Activated T-cell treated with anti-CD3 and anti-CD28 coated beads, Interleukin-2, amount 50 U/mL, for 4 hours (primary cell): ENCODE measurements around the gene ELF5. TPM values are rescaled to one million over a fixed set of nuclear protein-coding genes. Genes with fewer than 3 reads are reported as not detected.

Experiments
- ATAC-seq, 2 donors: fragments of 200-7000 bp; cut with Tn5 transposase; one replicate each; pipeline ENCODE4 v1.10.0; 2021
- DNase-seq: peaks from one replicate; pipeline ENCODE4 v3.0.0-alpha.2; 2020
- H3K27me3 Mint-ChIP-seq: one replicate; pipeline ENCODE4 v1.8.0; 2021; ENCODE audit warnings: low read depth, mixed read lengths
- H3K36me3 Mint-ChIP-seq: one replicate; pipeline ENCODE4 v1.8.0; 2022; ENCODE audit warnings: mixed read lengths; ENCODE audit not compliant: insufficient read depth
- H3K4me1 Mint-ChIP-seq: one replicate; pipeline ENCODE4 v1.8.0; 2021; ENCODE audit warnings: low read depth, mixed read lengths
- H3K4me3 Mint-ChIP-seq: one replicate; pipeline ENCODE4 v1.8.0; 2021; ENCODE audit warnings: mild to moderate bottlenecking, moderate library complexity, mixed read lengths
- H3K9me3 Mint-ChIP-seq: one replicate; pipeline ENCODE4 v1.8.0; 2021; ENCODE audit warnings: mixed read lengths
- total RNA-seq, 3 donors: library from RNA; stranded (reverse); gene quantifications; one replicate each; pipeline ENCODE4 v1.2.1, GENCODE V29; 2021

ELF5 gene
- total RNA-seq, 3 donors from 2014 or later = not detected

- Mint-ChIP-seq H3K4me1 (peaks cover 48% of the 10 kb centered on the region), H3K9me3 (no peaks in the 10 kb centered on the region), H3K4me3 (no peak overlapping the region), H3K27me3 (no peaks in the 10 kb centered on the region), H3K36me3 (peaks cover 2% of the 10 kb centered on the region)
- DNase-seq = no peak
- no peak for ATAC-seq
These were observed 71.8 kb downstream of the ELF5 start for GRCh38 chr11:34441814-34442213.

GRCh38 chr11:34439610-34440198 is 73.9 kb downstream of the ELF5 start:
- ATAC-seq (no peak), DNase-seq (no peak)
- Mint-ChIP-seq H3K4me1 (peaks cover 41% of the 10 kb centered on the region), H3K36me3 (no peaks in the 10 kb centered on the region), H3K27me3 (no peaks in the 10 kb centered on the region), H3K9me3 (no peaks in the 10 kb centered on the region), H3K4me3 (peak overlapping the region; percentile 97)

- Mint-ChIP-seq H3K27me3 (no peaks in the 10 kb centered on the region), H3K4me3 (peak within 1 kb of the TSS; percentile 97), H3K36me3 (no peaks in the 10 kb centered on the region), H3K4me1 (peaks cover 34% of the 10 kb centered on the region), H3K9me3 (no peaks in the 10 kb centered on the region)
- peak; percentile 98 for ATAC-seq
- DNase-seq = peak; percentile 96
These were observed 74.8 kb downstream of the ELF5 start, which contains the start of gene CAT for GRCh38 chr11:34438529-34439507. CAT (plus strand) TSS chr11:34438934; CDS start chr11:34439014, 80 bp downstream.

- no peaks in the 10 kb centered on the region for H3K36me3 Mint-ChIP-seq
- no peaks in the 10 kb centered on the region for H3K9me3 Mint-ChIP-seq
- peaks cover 26% of the 10 kb centered on the region for H3K4me1 Mint-ChIP-seq
- H3K27me3 Mint-ChIP-seq = no peaks in the 10 kb centered on the region
- ATAC-seq = no peak
- DNase-seq = no peak
- H3K4me3 Mint-ChIP-seq = peak overlapping the region; percentile 97
These were observed 76.1 kb downstream of the ELF5 start for GRCh38 chr11:34437224-34438125.

DNA sequence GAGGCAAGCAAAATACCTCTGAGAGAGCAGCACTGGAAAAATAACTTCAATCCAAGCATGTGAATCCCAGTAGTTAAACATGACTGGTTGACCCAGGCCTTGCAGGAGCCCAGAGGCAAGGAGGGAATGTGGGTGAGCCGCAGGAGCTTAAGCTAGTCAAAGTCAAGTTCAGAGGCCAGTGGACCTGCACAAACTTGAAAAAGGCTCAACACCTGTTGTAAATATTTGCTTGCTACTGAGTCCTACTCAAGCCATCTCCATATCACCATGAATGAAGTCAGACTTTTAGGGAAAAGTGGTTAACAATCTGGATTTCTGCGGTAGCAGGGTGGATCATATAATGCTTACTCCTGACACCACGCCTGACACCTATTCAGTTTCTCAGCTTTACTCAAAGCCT is 79.7 kb downstream of the ELF5 start:
- no peak for DNase-seq
- no peak for ATAC-seq
- Mint-ChIP-seq H3K9me3 (no peaks in the 10 kb centered on the region), H3K27me3 (peaks cover 2% of the 10 kb centered on the region), H3K36me3 (no peaks in the 10 kb centered on the region), H3K4me3 (no peak overlapping the region), H3K4me1 (peaks cover 5% of the 10 kb centered on the region)

- Mint-ChIP-seq H3K36me3 (no peaks in the 10 kb centered on the region), H3K4me1 (peaks cover 2% of the 10 kb centered on the region), H3K9me3 (no peaks in the 10 kb centered on the region), H3K27me3 (peaks cover 4% of the 10 kb centered on the region), H3K4me3 (no peak overlapping the region)
- ATAC-seq (no peak), DNase-seq (no peak)
These were observed 80.8 kb downstream of the ELF5 start for GRCh38 chr11:34432822-34433221.

GRCh38 chr11:34431979-34432378 is 81.6 kb downstream of the ELF5 start:
- Mint-ChIP-seq H3K27me3 (peaks cover 4% of the 10 kb centered on the region), H3K36me3 (no peaks in the 10 kb centered on the region), H3K4me3 (no peak overlapping the region), H3K4me1 (no peaks in the 10 kb centered on the region), H3K9me3 (no peaks in the 10 kb centered on the region)
- DNase-seq (no peak), ATAC-seq (no peak)

Other genes starting within 250 kb of the ELF5 start
- gene ABTB2, start 155.8 kb downstream of the ELF5 start, total RNA-seq = 1 to 10 TPM; 7.7 to 9.0 (median 8.6) TPM
- gene CAT, start 74.9 kb downstream of the ELF5 start, total RNA-seq = 10 to 100 TPM; 11.8 to 14.6 (median 13.5) TPM
- under 1 TPM; 0.16 to 0.40 (median 0.37) TPM for gene EHF, start 107.3 kb upstream of the ELF5 start, total RNA-seq